Large intestine (tissue), 3 donors: ENCODE measurements around the gene UST. TPM values are rescaled to one million over a fixed set of nuclear protein-coding genes. Genes with fewer than 3 reads are reported as not detected.

Source experiments
- DNase-seq, 2 donors: peaks; one replicate each; pipeline versions ENCODE4 v3.0.0 to v3.0.0-alpha.2; 2013
- H3K27ac ChIP-seq: one replicate; pipeline ENCODE4 v1.5.1; 2013; ENCODE audit warnings: low read length
- H3K27me3 ChIP-seq: 2 replicates; pipeline ENCODE4 v1.6.1; 2013; ENCODE audit warnings: low read length; ENCODE audit not compliant: control insufficient read depth, insufficient read depth
- H3K36me3 ChIP-seq: 2 replicates; pipeline ENCODE4 v1.6.1; 2013; ENCODE audit warnings: low read length; ENCODE audit not compliant: control insufficient read depth, insufficient read depth
- H3K4me1 ChIP-seq: one replicate; pipeline ENCODE4 v1.6.1; 2013; ENCODE audit warnings: low read length; ENCODE audit not compliant: control insufficient read depth, insufficient read depth
- H3K4me3 ChIP-seq: one replicate; pipeline ENCODE4 v1.5.1; 2013; ENCODE audit warnings: low read length
- H3K9me3 ChIP-seq: one replicate; pipeline ENCODE4 v1.6.1; 2013; ENCODE audit warnings: mild to moderate bottlenecking, low read depth, low read length, moderate library complexity; ENCODE audit not compliant: control insufficient read depth
- WGBS: methylation state at CpG from one replicate; pipeline ENCODE4 v1.1.5; 2013; ENCODE audit warnings: low lambda C conversion rate; ENCODE audit not compliant: insufficient coverage; 5-methylcytosine and 5-hydroxymethylcytosine counted together
- polyA plus RNA-seq: library from polyadenylated mRNA; unstranded; fragments of 120-200 nt; gene quantifications from one replicate; pipeline ENCODE4 v1.2.1, GENCODE V29; 2013

Gene UST
- polyA plus RNA-seq, 1 donor, result 2.9 TPM

GRCh38 chr6:148884461-148884860 lies 137.6 kb downstream of the UST start:
- WGBS, result no CpG with 5 or more reads among the region's 2 CpGs
- no peak overlapping the region for H3K27ac ChIP-seq
- DNase-seq, result no peak
- H3K4me3 ChIP-seq, result no peak overlapping the region
- no peaks in the 10 kb centered on the region for H3K9me3 ChIP-seq
- no peaks in the 10 kb centered on the region for H3K36me3 ChIP-seq
- no peaks in the 10 kb centered on the region for H3K27me3 ChIP-seq
- H3K4me1 ChIP-seq, result no peaks in the 10 kb centered on the region

- no CpG with 5 or more reads among the region's 6 CpGs for WGBS
- H3K27ac ChIP-seq, result no peak overlapping the region
Measured at GRCh38 chr6:148885136-148885865, 138.5 kb downstream of the UST start.

GRCh38 chr6:148885925-148886845 lies 139.4 kb downstream of the UST start:
- Histone ChIP-seq H3K36me3 (no peaks in the 10 kb centered on the region), H3K4me1 (no peaks in the 10 kb centered on the region), H3K27me3 (no peaks in the 10 kb centered on the region), H3K27ac (no peak overlapping the region), H3K9me3 (no peaks in the 10 kb centered on the region), H3K4me3 (no peak overlapping the region)
- no peak for DNase-seq
- WGBS, result no CpG with 5 or more reads among the region's 7 CpGs

More at GRCh38 chr6:148885136-148885865, 138.5 kb downstream of the UST start:
- no peak for DNase-seq
- Histone ChIP-seq H3K9me3 (no peaks in the 10 kb centered on the region), H3K4me3 (no peak overlapping the region), H3K27me3 (no peaks in the 10 kb centered on the region), H3K4me1 (no peaks in the 10 kb centered on the region), H3K36me3 (no peaks in the 10 kb centered on the region)

- no CpG with 5 or more reads among the region's 3 CpGs for WGBS
- no peaks in the 10 kb centered on the region for H3K36me3 ChIP-seq
- H3K4me1 ChIP-seq, result no peaks in the 10 kb centered on the region
- no peak overlapping the region for H3K27ac ChIP-seq
- H3K27me3 ChIP-seq, result no peaks in the 10 kb centered on the region
- H3K4me3 ChIP-seq, result no peak overlapping the region
- H3K9me3 ChIP-seq, result no peaks in the 10 kb centered on the region
- DNase-seq, result no peak
Measured at GRCh38 chr6:148887181-148887580, 140.4 kb downstream of the UST start.

GRCh38 chr6:148888856-148889255 lies 142.0 kb downstream of the UST start:
- H3K4me3 ChIP-seq, result no peak overlapping the region
- no CpG with 5 or more reads among the region's 3 CpGs for WGBS
- DNase-seq, result no peak
- H3K27ac ChIP-seq, result no peak overlapping the region
- no peaks in the 10 kb centered on the region for H3K36me3 ChIP-seq
- H3K27me3 ChIP-seq, result no peaks in the 10 kb centered on the region
- no peaks in the 10 kb centered on the region for H3K4me1 ChIP-seq
- no peaks in the 10 kb centered on the region for H3K9me3 ChIP-seq

- WGBS, result no CpG with 5 or more reads among the region's 3 CpGs
- no peak for DNase-seq
- no peak overlapping the region for H3K4me3 ChIP-seq
- H3K36me3 ChIP-seq, result no peaks in the 10 kb centered on the region
- no peaks in the 10 kb centered on the region for H3K27me3 ChIP-seq
- no peaks in the 10 kb centered on the region for H3K4me1 ChIP-seq
- H3K9me3 ChIP-seq, result no peaks in the 10 kb centered on the region
- H3K27ac ChIP-seq, result no peak overlapping the region
Measured at GRCh38 chr6:148890096-148890495, 143.3 kb downstream of the UST start.

- Histone ChIP-seq H3K9me3 (no peaks in the 10 kb centered on the region), H3K27ac (no peak overlapping the region), H3K4me3 (no peak overlapping the region), H3K4me1 (no peaks in the 10 kb centered on the region), H3K36me3 (no peaks in the 10 kb centered on the region), H3K27me3 (no peaks in the 10 kb centered on the region)
- no peak for DNase-seq
- 74% methylated on average over 4 of the region's 13 CpGs for WGBS
Measured at GRCh38 chr6:148890652-148891404, 144.0 kb downstream of the UST start.

- Histone ChIP-seq H3K27me3 (no peaks in the 10 kb centered on the region), H3K27ac (no peak overlapping the region), H3K4me3 (no peak overlapping the region), H3K36me3 (no peaks in the 10 kb centered on the region), H3K9me3 (no peaks in the 10 kb centered on the region), H3K4me1 (no peaks in the 10 kb centered on the region)
- DNase-seq, result no peak
- WGBS, result no CpG with 5 or more reads among the region's 1 CpG
Measured at GRCh38 chr6:148891405-148891783, 144.6 kb downstream of the UST start.

GRCh38 chr6:148892247-148892646 lies 145.4 kb downstream of the UST start:
- Histone ChIP-seq H3K4me3 (no peak overlapping the region), H3K27me3 (no peaks in the 10 kb centered on the region), H3K36me3 (no peaks in the 10 kb centered on the region), H3K9me3 (no peaks in the 10 kb centered on the region), H3K27ac (no peak overlapping the region), H3K4me1 (no peaks in the 10 kb centered on the region)
- no peak for DNase-seq

GRCh38 chr6:148893073-148893472 lies 146.2 kb downstream of the UST start:
- no peak for DNase-seq
- Histone ChIP-seq H3K27me3 (no peaks in the 10 kb centered on the region), H3K27ac (no peak overlapping the region), H3K4me1 (no peaks in the 10 kb centered on the region), H3K36me3 (no peaks in the 10 kb centered on the region), H3K4me3 (no peak overlapping the region), H3K9me3 (no peaks in the 10 kb centered on the region)
- no CpG with 5 or more reads among the region's 2 CpGs for WGBS
